AG09319 (cell line): Measurements from ENCODE around the gene RALGPS1.

Source experiments
- DNase-seq: peaks from one replicate; pipeline ENCODE4 v3.0.0-alpha.2; 2010; ENCODE audit warnings: low read depth; ENCODE audit errors: extremely low read depth
- CTCF ChIP-seq: IDR thresholded peaks from 2 replicates; pipeline ENCODE4 v1.5.1; 2011; ENCODE audit warnings: low read depth, mild to moderate bottlenecking, inconsistent platforms, low read length, moderate library complexity

The RALGPS1 gene

GRCh38 chr9:127155314-127155960 lies 240.9 kb downstream of the RALGPS1 start:
- no peak for DNase-seq
- no peak for TF ChIP-seq CTCF

GRCh38 chr9:127158786-127159324 lies 244.3 kb downstream of the RALGPS1 start:
- no peak for TF ChIP-seq CTCF
- no peak for DNase-seq

GRCh38 chr9:127159325-127159801 lies 244.8 kb downstream of the RALGPS1 start:
- peak; percentile 59 for DNase-seq
- TF ChIP-seq CTCF = peak; percentile 23

GRCh38 chr9:127159949-127160610 lies 245.5 kb downstream of the RALGPS1 start:
- DNase-seq = no peak
- TF ChIP-seq CTCF = no peak

- DNase-seq = no peak
Observed at GRCh38 chr9:127161081-127161624, 246.6 kb downstream of the RALGPS1 start.

GRCh38 chr9:127162046-127162863 lies 247.7 kb downstream of the RALGPS1 start:
- TF ChIP-seq CTCF = no peak
- DNase-seq = no peak

More at GRCh38 chr9:127161081-127161624, 246.6 kb downstream of the RALGPS1 start:
- no peak for TF ChIP-seq CTCF
